HG03432 (cell line): ENCODE data around the gene NFIA.

Experiments used
- ATAC-seq: cut with Tn5 transposase; IDR thresholded peaks from one replicate; pipeline ENCODE4 v1.9.1; 2021; ENCODE audit warnings: mild to moderate bottlenecking, moderate library complexity; ENCODE audit not compliant: unreplicated experiment

NFIA gene

GRCh38 chr1:61237659-61238358 lies 155.4 kb downstream of the NFIA start:
- ATAC-seq: no peak

- no peak for ATAC-seq
Measured at GRCh38 chr1:61238359-61238665, 156.0 kb downstream of the NFIA start.

DNA sequence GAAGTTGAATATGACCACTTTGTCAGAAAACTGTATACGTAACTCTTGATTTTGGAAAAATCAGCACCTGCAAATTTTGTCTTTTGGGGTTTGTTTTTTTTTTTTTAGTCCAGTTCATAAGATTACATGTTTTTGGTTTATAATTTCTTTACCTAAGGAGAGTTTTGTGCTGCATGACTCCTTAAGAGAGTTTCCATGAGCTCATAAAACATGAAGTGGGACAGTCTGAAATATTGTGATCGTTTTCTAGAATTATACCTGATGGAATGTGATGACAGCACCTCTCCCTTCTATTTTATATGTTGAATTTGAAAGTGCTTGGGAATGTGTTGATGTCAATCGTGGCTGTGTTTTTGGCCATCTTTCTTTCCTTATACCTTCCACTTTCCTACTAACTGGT lies 158.5 kb downstream of the NFIA start:
- no peak for ATAC-seq

DNA sequence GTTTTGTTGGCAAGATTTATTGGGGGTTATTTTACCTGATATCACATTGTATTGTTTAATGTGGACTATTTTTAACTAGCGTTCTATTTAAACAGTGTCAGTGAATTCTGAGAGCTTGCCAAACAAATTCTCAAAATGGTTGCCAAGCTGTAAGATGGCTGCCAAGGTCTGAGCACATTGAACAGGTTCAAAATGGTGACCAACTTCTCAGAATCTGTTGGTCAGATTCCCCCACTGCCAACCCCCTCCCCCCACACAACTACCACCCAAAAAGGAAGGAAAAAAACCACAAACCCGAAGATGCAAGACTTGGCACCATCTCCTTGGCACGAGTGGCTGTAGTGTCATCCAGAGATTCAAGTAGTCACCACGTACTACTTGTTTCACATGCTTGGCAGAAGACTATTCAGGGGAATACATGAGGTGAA lies 159.1 kb downstream of the NFIA start:
- ATAC-seq: no peak

DNA sequence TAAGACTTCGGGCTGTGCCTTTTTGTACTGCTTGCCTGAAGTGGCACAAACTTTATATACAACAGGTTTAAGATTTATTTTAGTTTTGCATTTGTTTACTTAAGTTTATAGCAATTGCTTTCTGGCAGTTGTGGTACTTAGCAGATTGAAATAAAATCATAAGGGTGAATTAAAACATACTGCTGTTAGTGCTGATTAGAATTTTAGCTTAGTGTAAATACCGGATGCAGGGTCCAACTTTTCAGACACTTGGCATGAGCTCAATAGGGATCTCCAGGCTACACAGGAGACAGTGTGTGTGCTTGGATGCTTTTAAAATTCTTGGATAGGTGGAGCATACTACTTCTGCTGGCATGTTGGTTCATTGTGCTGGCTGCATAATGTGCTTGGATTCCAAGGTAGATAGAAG lies 159.6 kb downstream of the NFIA start:
- ATAC-seq: no peak

DNA sequence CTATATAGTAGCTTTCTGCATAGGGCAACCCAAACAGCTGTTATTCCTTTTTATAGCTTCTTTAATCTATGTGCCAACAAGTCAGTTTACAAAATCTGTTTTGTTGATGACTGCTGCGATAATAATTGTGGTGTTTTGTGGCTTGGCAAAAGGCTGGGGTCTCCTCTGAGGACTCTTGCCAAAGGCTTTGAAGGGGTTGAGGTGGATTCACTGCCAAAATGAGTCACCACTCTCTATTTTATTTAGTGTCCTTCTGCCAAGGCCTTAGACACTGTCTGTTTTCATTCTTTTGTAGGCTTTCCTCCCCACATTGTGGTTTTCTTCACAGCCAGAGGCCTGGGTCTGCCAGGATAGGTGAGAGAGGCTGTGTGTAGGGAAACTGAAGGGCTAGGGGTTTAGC lies 161.8 kb downstream of the NFIA start:
- no peak for ATAC-seq

DNA sequence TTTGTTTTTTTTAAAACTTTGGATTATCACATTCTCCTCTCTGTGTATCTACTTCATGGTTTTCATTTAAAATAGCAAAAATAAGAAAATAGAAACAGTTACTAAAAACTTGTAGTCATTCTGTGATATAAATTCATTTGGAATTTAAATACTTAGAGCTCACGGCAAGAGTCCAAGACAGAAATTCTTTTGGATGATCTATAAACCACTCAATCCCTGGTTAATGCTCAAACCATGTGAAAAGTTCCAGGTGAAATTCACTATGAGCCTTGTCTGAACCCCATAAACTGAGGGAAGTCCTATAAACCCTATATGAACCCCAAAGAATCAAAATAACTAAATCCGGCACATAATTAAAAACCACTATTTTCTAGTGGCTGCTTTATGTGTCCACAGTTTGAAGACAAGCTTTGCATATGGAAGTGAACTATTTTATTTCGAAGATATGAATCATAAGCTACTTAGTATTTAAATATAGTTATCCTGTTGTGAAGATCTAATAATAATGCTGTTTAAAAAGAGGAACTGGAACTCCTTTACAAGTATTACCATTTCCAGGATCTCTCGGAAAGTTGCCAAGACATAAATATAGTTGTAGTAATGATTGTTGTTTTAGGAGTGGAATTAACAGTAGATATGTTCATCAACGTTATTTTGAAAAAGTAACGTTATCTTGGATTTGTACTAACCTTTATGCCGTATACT lies 163.5 kb downstream of the NFIA start:
- ATAC-seq: no peak

DNA sequence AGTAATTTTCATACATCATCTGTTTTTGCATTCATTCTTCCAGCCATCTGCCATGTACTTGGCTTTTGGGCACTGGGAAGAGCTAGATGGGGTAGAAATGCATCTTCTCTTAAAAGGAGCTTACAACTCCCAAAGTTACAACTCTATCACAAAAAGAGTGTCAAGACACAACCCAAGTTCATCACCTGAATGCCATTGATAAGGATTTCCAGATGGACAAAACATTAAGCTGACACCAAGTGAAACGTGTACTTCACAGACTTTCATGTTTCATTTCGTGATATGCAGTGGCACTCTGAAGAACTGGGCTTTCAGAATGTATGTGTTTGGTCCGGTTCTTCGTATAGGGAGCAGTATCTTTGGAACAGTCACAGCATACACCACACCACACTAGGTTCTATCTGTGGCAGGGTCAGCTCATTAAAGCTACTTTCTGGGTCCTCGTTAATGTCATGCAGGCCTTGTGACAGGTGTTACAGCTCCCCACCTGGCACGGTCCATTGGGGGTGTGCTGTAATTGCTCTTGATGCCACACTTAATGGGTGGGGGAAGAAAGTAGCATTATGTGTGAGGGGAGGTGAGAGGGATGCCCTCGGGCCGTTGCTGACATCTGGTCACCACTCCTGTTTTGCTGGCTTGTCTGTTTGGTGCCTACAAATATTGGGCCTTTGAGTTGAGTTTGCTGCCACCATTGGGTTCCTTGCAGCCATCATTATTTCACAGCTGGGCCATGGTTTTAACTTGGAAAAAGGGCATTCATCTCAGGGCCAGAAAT lies 164.9 kb downstream of the NFIA start:
- ATAC-seq: no peak

- no peak for ATAC-seq
Measured at GRCh38 chr1:61247881-61248752, 165.8 kb downstream of the NFIA start.

GRCh38 chr1:61250933-61251332 lies 168.6 kb downstream of the NFIA start:
- no peak for ATAC-seq

- no peak for ATAC-seq
Measured at GRCh38 chr1:61253059-61253735, 170.8 kb downstream of the NFIA start.

- ATAC-seq: no peak
Measured at GRCh38 chr1:61253912-61254633, 171.7 kb downstream of the NFIA start.

GRCh38 chr1:61254634-61255357 lies 172.4 kb downstream of the NFIA start:
- no peak for ATAC-seq

DNA sequence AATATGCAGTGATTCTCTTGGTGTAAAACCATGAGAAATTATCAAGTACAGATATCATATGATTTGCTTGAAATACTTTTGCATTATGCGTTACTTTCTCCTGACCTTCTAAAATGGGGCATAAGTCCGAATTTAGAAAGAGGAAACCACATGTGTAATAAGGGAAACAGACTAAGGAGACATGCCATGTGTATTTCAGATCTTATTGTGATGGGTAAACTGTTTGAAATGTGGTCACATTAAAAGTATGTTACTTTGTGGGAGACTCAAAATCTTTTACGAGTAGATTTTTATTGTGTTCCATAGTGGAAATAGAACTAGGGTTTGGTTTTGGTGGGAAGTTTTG lies 173.0 kb downstream of the NFIA start:
- ATAC-seq: no peak

- ATAC-seq: no peak
Measured at GRCh38 chr1:61259379-61260148, 177.2 kb downstream of the NFIA start.

- no peak for ATAC-seq
Measured at GRCh38 chr1:61260171-61260570, 177.8 kb downstream of the NFIA start.

DNA sequence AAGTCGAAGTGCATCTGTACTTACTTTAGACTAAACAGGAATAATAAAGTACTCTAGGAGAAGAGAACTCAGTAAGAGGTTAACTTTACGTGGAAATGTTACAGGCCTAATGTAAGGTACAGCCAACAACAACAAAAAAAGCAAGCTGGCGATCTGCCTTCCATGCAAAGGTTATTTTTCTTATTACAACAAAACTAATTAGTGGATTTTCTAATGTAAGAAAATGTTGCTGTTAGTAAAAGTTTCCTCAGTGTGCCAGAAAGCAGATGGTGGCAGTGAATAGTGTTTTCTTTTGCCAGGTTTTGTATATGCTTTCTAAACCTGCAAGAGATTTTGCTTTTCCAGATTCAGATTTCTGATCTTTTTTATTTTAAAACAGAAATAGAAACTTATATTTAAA lies 179.2 kb downstream of the NFIA start:
- no peak for ATAC-seq
